Measurements from ENCODE around the gene WNT4.

WNT4 gene

GRCh38 chr1:22128392-22128791 is 14.5 kb downstream of the WNT4 start:
- no peak for TF ChIP-seq CTCF (IDR thresholded peaks at IDR 0.05)
- no peak overlapping the region for H3K27ac ChIP-seq
- H3K36me3 ChIP-seq = no peaks in the 10 kb centered on the region
- H3K4me3 ChIP-seq (ENCODE audit: low read depth in 1 of 2, low read length in 1 of 2) = no peak overlapping the region
- peaks cover 7% of the 10 kb centered on the region in 2 experiments for H3K4me1 ChIP-seq (ENCODE audit: control insufficient read depth in 1 of 2, insufficient read depth in 1 of 2, low read depth in 1 of 2, low read length in 1 of 2)
- H3K9me3 ChIP-seq = no peaks in the 10 kb centered on the region
- H3K27me3 ChIP-seq = peaks cover 5% of the 10 kb centered on the region

- no peak for TF ChIP-seq CTCF (IDR thresholded peaks at IDR 0.05)
- peaks cover 7% of the 10 kb centered on the region in 2 experiments for H3K4me1 ChIP-seq (ENCODE audit: control insufficient read depth in 1 of 2, insufficient read depth in 1 of 2, low read depth in 1 of 2, low read length in 1 of 2)
- H3K27ac ChIP-seq = no peak overlapping the region
- no peaks in the 10 kb centered on the region for H3K9me3 ChIP-seq
- H3K36me3 ChIP-seq = no peaks in the 10 kb centered on the region
- H3K27me3 ChIP-seq = no peaks in the 10 kb centered on the region
- no peak overlapping the region for H3K4me3 ChIP-seq (ENCODE audit: low read depth in 1 of 2, low read length in 1 of 2)
Measured at GRCh38 chr1:22127731-22128130, 15.2 kb downstream of the WNT4 start.

GRCh38 chr1:22127248-22127647 is 15.6 kb downstream of the WNT4 start:
- TF ChIP-seq CTCF (IDR thresholded peaks at IDR 0.05) = no peak
- no peaks in the 10 kb centered on the region for H3K9me3 ChIP-seq
- H3K4me1 ChIP-seq (ENCODE audit: control insufficient read depth in 1 of 2, insufficient read depth in 1 of 2, low read depth in 1 of 2, low read length in 1 of 2) = peaks cover 7% of the 10 kb centered on the region in 2 experiments
- H3K27me3 ChIP-seq = no peaks in the 10 kb centered on the region
- H3K36me3 ChIP-seq = no peaks in the 10 kb centered on the region
- H3K4me3 ChIP-seq (ENCODE audit: low read depth in 1 of 2, low read length in 1 of 2) = no peak overlapping the region
- H3K27ac ChIP-seq = no peak overlapping the region

GRCh38 chr1:22126531-22126930 is 16.4 kb downstream of the WNT4 start:
- H3K36me3 ChIP-seq = peaks cover 5% of the 10 kb centered on the region
- no peak for TF ChIP-seq CTCF (IDR thresholded peaks at IDR 0.05)
- no peaks in the 10 kb centered on the region for H3K9me3 ChIP-seq
- no peak overlapping the region for H3K4me3 ChIP-seq (ENCODE audit: low read depth in 1 of 2, low read length in 1 of 2)
- no peak overlapping the region for H3K27ac ChIP-seq
- H3K27me3 ChIP-seq = no peaks in the 10 kb centered on the region
- peaks cover 7% of the 10 kb centered on the region in 2 experiments for H3K4me1 ChIP-seq (ENCODE audit: control insufficient read depth in 1 of 2, insufficient read depth in 1 of 2, low read depth in 1 of 2, low read length in 1 of 2)

- no peaks in the 10 kb centered on the region for H3K9me3 ChIP-seq
- H3K4me3 ChIP-seq (ENCODE audit: low read depth in 1 of 2, low read length in 1 of 2) = no peak overlapping the region
- H3K36me3 ChIP-seq = peaks cover 23% of the 10 kb centered on the region
- TF ChIP-seq CTCF (IDR thresholded peaks at IDR 0.05) = no peak
- H3K27ac ChIP-seq = no peak overlapping the region
- peaks cover 7% of the 10 kb centered on the region in 2 experiments for H3K4me1 ChIP-seq (ENCODE audit: control insufficient read depth in 1 of 2, insufficient read depth in 1 of 2, low read depth in 1 of 2, low read length in 1 of 2)
- H3K27me3 ChIP-seq = no peaks in the 10 kb centered on the region
Measured at GRCh38 chr1:22124592-22125229, 18.2 kb downstream of the WNT4 start.
